ENCODE results near the gene ALDOA.

- TF ChIP-seq CTCF (IDR thresholded peaks at IDR 0.05; ENCODE audit: low read depth, low read length, poor library complexity, severe bottlenecking) (no peak), EZH2phosphoT487 (IDR thresholded peaks at IDR 0.05; ENCODE audit: borderline replicate concordance, low read length) (no peak)
These were observed 48.3 kb downstream of the ALDOA start for GRCh38 chr16:30113711-30114333.

Measured in DOHH2 (cell line).